Measurements from ENCODE around the gene SHROOM3.

The SHROOM3 gene

GRCh38 chr4:76703676-76704075 is 268.6 kb downstream of the SHROOM3 start:
- CTCF ChIA-PET, result no interaction called here
- POLR2A ChIA-PET, result no interaction called here
- TF ChIP-seq TARDBP (IDR thresholded peaks at IDR 0.05) (no peak), ARNT (IDR thresholded peaks at IDR 0.05) (no peak), PKNOX1 (IDR thresholded peaks at IDR 0.05) (no peak), FOXK2 (IDR thresholded peaks at IDR 0.05) (no peak), CTBP1 (IDR thresholded peaks at IDR 0.05; ENCODE audit: borderline replicate concordance) (no peak), ZNF384 (IDR thresholded peaks at IDR 0.05) (no peak), BHLHE40 (IDR thresholded peaks at IDR 0.05; ENCODE audit: borderline replicate concordance) (no peak), FOXM1 (IDR thresholded peaks at IDR 0.05; ENCODE audit: borderline replicate concordance) (no peak)
- no peak for DNase-seq (ENCODE audit: extremely low spot score)

GRCh38 chr4:76704133-76704881 is 269.3 kb downstream of the SHROOM3 start:
- TF ChIP-seq LEF1 (IDR thresholded peaks at IDR 0.05; ENCODE audit: borderline replicate concordance) (no peak), L3MBTL2 (conservative IDR thresholded peaks at IDR 0.05) (no peak), NFRKB (IDR thresholded peaks at IDR 0.05) (no peak), BHLHE40 (IDR thresholded peaks at IDR 0.05; ENCODE audit: borderline replicate concordance) (no peak), SP1 (IDR thresholded peaks at IDR 0.05) (no peak), CTBP1 (IDR thresholded peaks at IDR 0.05; ENCODE audit: borderline replicate concordance) (no peak), FOXK2 (IDR thresholded peaks at IDR 0.05) (no peak), ARNT (IDR thresholded peaks at IDR 0.05) (no peak), TARDBP (IDR thresholded peaks at IDR 0.05) (no peak), SUZ12 (IDR thresholded peaks at IDR 0.05) (no peak), ZNF384 (IDR thresholded peaks at IDR 0.05) (no peak), FOXM1 (IDR thresholded peaks at IDR 0.05; ENCODE audit: borderline replicate concordance) (no peak), ELF4 (IDR thresholded peaks at IDR 0.05) (no peak), PKNOX1 (IDR thresholded peaks at IDR 0.05) (no peak), FOXA1 (IDR thresholded peaks at IDR 0.05) (no peak)
- DNase-seq (ENCODE audit: extremely low spot score), result no peak
- POLR2A ChIA-PET, result no interaction called here
- CTCF ChIA-PET, result no interaction called here

GRCh38 chr4:76705472-76705871 is 270.4 kb downstream of the SHROOM3 start:
- no peak for TF ChIP-seq TARDBP (IDR thresholded peaks at IDR 0.05)
- TF ChIP-seq LEF1 (IDR thresholded peaks at IDR 0.05; ENCODE audit: borderline replicate concordance), result no peak
- no peak for TF ChIP-seq PKNOX1 (IDR thresholded peaks at IDR 0.05)
- no peak for TF ChIP-seq HDGF (IDR thresholded peaks at IDR 0.05; ENCODE audit: borderline replicate concordance)
- no peak for TF ChIP-seq SP1 (IDR thresholded peaks at IDR 0.05)
- TF ChIP-seq FOXK2 (IDR thresholded peaks at IDR 0.05), result no peak
- no peak for TF ChIP-seq FOXA1 (IDR thresholded peaks at IDR 0.05)
- no peak for TF ChIP-seq L3MBTL2 (conservative IDR thresholded peaks at IDR 0.05)
- no peak for TF ChIP-seq BHLHE40 (IDR thresholded peaks at IDR 0.05; ENCODE audit: borderline replicate concordance)
- TF ChIP-seq ARNT (IDR thresholded peaks at IDR 0.05), result no peak
- no peak for TF ChIP-seq NFRKB (IDR thresholded peaks at IDR 0.05)
- TF ChIP-seq FOXM1 (IDR thresholded peaks at IDR 0.05; ENCODE audit: borderline replicate concordance), result no peak
- CTCF ChIA-PET, result no interaction called here
- POLR2A ChIA-PET, result no interaction called here
- no peak for DNase-seq (ENCODE audit: extremely low spot score)

GRCh38 chr4:76706581-76706980 is 271.6 kb downstream of the SHROOM3 start:
- ChIA-PET CTCF (no interaction called here), POLR2A (no interaction called here)
- no peak for DNase-seq (ENCODE audit: extremely low spot score)
- TF ChIP-seq L3MBTL2 (conservative IDR thresholded peaks at IDR 0.05) (no peak), FOXM1 (IDR thresholded peaks at IDR 0.05; ENCODE audit: borderline replicate concordance) (no peak), ELF4 (IDR thresholded peaks at IDR 0.05) (no peak), CTBP1 (IDR thresholded peaks at IDR 0.05; ENCODE audit: borderline replicate concordance) (no peak), BHLHE40 (IDR thresholded peaks at IDR 0.05; ENCODE audit: borderline replicate concordance) (no peak), FOXA1 (IDR thresholded peaks at IDR 0.05) (no peak), TARDBP (IDR thresholded peaks at IDR 0.05) (no peak), NFRKB (IDR thresholded peaks at IDR 0.05) (no peak), SP1 (IDR thresholded peaks at IDR 0.05) (no peak), HDGF (IDR thresholded peaks at IDR 0.05; ENCODE audit: borderline replicate concordance) (no peak), ARNT (IDR thresholded peaks at IDR 0.05) (no peak), LEF1 (IDR thresholded peaks at IDR 0.05; ENCODE audit: borderline replicate concordance) (no peak), FOXK2 (IDR thresholded peaks at IDR 0.05) (no peak)

DNA sequence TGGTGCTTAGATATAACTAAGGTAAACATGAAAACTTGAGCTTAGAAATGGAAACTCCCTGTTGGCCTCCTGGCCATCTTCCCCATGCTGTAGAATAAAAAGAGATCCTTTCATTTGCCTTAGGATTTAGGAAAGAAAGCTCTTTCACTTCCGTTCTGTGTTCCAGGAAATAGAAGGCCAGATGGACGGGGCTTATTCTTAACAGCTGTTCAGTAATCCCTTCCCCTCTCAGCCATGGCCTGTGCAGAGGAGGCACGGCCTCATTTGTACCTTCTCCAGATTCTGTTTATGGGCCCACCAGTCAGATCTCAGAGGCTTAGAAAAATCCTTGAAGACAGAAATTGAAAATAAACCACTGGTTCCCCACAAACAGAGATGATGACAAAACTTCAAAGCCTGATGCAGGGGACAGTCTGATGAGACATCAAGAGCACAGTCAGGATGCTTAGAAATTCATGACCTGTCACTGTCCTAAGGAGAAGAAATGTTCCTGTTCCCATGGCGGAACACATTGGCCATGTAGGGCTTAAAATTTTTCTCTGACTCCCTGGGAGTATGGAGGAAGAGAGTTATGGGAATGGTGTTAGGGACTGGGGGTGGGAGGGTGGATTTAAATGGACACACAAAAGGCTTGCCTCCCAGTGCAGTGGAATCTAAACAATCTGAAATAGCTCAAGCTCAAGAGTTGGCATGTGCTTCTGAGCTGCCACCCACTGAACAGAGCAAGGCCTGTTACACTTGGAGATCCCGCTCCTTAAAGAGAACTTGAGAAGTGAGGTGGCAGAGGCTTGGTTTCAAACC is 274.1 kb downstream of the SHROOM3 start:
- ChIA-PET POLR2A (no interaction called here), CTCF (no interaction called here)
- TF ChIP-seq ZNF384 (IDR thresholded peaks at IDR 0.05) (no peak), FOXK2 (IDR thresholded peaks at IDR 0.05) (no peak), FOXA1 (IDR thresholded peaks at IDR 0.05) (no peak), L3MBTL2 (conservative IDR thresholded peaks at IDR 0.05) (no peak), SP1 (IDR thresholded peaks at IDR 0.05) (no peak), ARNT (IDR thresholded peaks at IDR 0.05) (no peak), CTBP1 (IDR thresholded peaks at IDR 0.05; ENCODE audit: borderline replicate concordance) (no peak), FOXM1 (IDR thresholded peaks at IDR 0.05; ENCODE audit: borderline replicate concordance) (no peak), ELF4 (IDR thresholded peaks at IDR 0.05) (no peak), NFRKB (IDR thresholded peaks at IDR 0.05) (no peak), SUZ12 (IDR thresholded peaks at IDR 0.05) (no peak), TARDBP (IDR thresholded peaks at IDR 0.05) (no peak), PKNOX1 (IDR thresholded peaks at IDR 0.05) (no peak), BHLHE40 (IDR thresholded peaks at IDR 0.05; ENCODE audit: borderline replicate concordance) (no peak), LEF1 (IDR thresholded peaks at IDR 0.05; ENCODE audit: borderline replicate concordance) (no peak), HDGF (IDR thresholded peaks at IDR 0.05; ENCODE audit: borderline replicate concordance) (no peak)
- DNase-seq (ENCODE audit: extremely low spot score), result no peak
